PC-3 (cell line): ENCODE data around the gene NPHP3. TPM values are rescaled to one million over a fixed set of nuclear protein-coding genes. Genes with fewer than 3 reads are reported as not detected.

Experiments used
- ATAC-seq: fragments of 200-7000 bp; cut with Tn5 transposase; 2 replicates; pipeline ENCODE4 v1.9.1; 2020; ENCODE audit warnings: mild to moderate bottlenecking, moderate library complexity
- BruUV-seq: library from RNA; stranded (reverse); fragments of 400-500 nt; replicated peaks from 2 replicates; lab custom pipeline; 2021; lab: Mats Ljungman, UMichigan
- CTCF ChIA-PET: fragments of 300-600 bp; sonication (Branson Sonifier 250); formaldehyde crosslinking; loops from one replicate; lab custom pipeline; 2022; ENCODE audit warnings: antibody characterized with exemption; lab: Charles Lee
- POLR2A ChIA-PET: fragments of 300-600 bp; sonication (Branson Sonifier 250); formaldehyde crosslinking; loops from one replicate; lab custom pipeline; 2022; ENCODE audit warnings: antibody characterized with exemption; ENCODE audit not compliant: unreplicated experiment; lab: Charles Lee
- DNase-seq: peaks from one replicate; pipeline ENCODE4 v3.0.0-alpha.2; 2015
- H2AFZ ChIP-seq: fragments of 300-600 bp; sonication (generic); 2 replicates; pipeline ENCODE4 v1.6.0; 2016; ENCODE audit warnings: antibody characterized with exemption, low read length
- H3F3A ChIP-seq: fragments of 300-600 bp; sonication (generic); one replicate; pipeline ENCODE4 v1.6.0; 2017; ENCODE audit warnings: antibody characterized with exemption, low read length, control low read depth, mild to moderate bottlenecking; ENCODE audit not compliant: unreplicated experiment
- H3K27ac ChIP-seq: fragments of 300-600 bp; sonication (generic); 2 replicates; pipeline ENCODE4 v1.5.1; 2016; ENCODE audit warnings: mild to moderate bottlenecking, low read length
- H3K27me3 ChIP-seq: fragments of 300-600 bp; sonication (generic); 2 replicates; pipeline ENCODE4 v1.6.1; 2016; ENCODE audit warnings: low read length, mixed read lengths
- H3K36me3 ChIP-seq: fragments of 300-600 bp; sonication (generic); 2 replicates; pipeline ENCODE4 v1.6.1; 2016; ENCODE audit warnings: low read depth, mixed run types, low read length, mixed read lengths
- H3K4me1 ChIP-seq: fragments of 300-600 bp; sonication (generic); 2 replicates; pipeline ENCODE4 v1.5.1; 2016; ENCODE audit warnings: low read length; ENCODE audit not compliant: insufficient read depth
- H3K4me2 ChIP-seq: fragments of 300-600 bp; sonication (generic); 2 replicates; pipeline ENCODE4 v1.6.0; 2016; ENCODE audit warnings: low read length
- H3K4me3 ChIP-seq: fragments of 300-600 bp; sonication (generic); 2 replicates; pipeline ENCODE4 v1.5.1; 2016; ENCODE audit warnings: mild to moderate bottlenecking, low read length, mixed read lengths
- H3K79me2 ChIP-seq: fragments of 300-600 bp; sonication (generic); 2 replicates; pipeline ENCODE4 v1.6.1; 2017; ENCODE audit warnings: low read length, mixed read lengths
- H3K9ac ChIP-seq: fragments of 300-600 bp; sonication (generic); 2 replicates; pipeline ENCODE4 v1.6.0; 2016; ENCODE audit warnings: mild to moderate bottlenecking, low read length
- H3K9me2 ChIP-seq: fragments of 300-600 bp; sonication (generic); replicated peaks from 2 replicates; pipeline ENCODE4 v1.6.1; 2016; ENCODE audit warnings: mixed run types, low read length, mixed read lengths
- H3K9me3 ChIP-seq: fragments of 300-600 bp; sonication (generic); 2 replicates; pipeline ENCODE4 v1.6.1; 2016; ENCODE audit warnings: low read length, mixed read lengths
- H4K20me1 ChIP-seq: fragments of 300-600 bp; sonication (generic); 2 replicates; pipeline ENCODE4 v1.6.1; 2016; ENCODE audit warnings: low read length, mixed read lengths
- CTCF ChIP-seq: fragments of 300-600 bp; sonication (generic); conservative IDR thresholded peaks from 2 replicates; pipeline ENCODE4 v1.5.1; 2017; ENCODE audit warnings: antibody characterized with exemption, low read depth, mild to moderate bottlenecking, low read length
- EZH2 ChIP-seq: fragments of 300-600 bp; sonication (generic); IDR thresholded peaks from one replicate; pipeline ENCODE4 v1.6.1; 2017; ENCODE audit warnings: antibody characterized with exemption, mild to moderate bottlenecking, low read length; ENCODE audit not compliant: unreplicated experiment
- EZH2phosphoT487 ChIP-seq: fragments of 300-600 bp; sonication (generic); IDR thresholded peaks from 2 replicates; pipeline ENCODE4 v1.6.1; 2018; ENCODE audit warnings: mild to moderate bottlenecking, antibody characterized with exemption, low read length, borderline replicate concordance
- intact Hi-C: fragments of 100-400 bp; cut with micrococcal nuclease; formaldehyde crosslinking; loops from 2 replicates; pipeline ENCODE4 v1.9.0; 2023
- total RNA-seq: library from RNA; depleted of rRNA; stranded (reverse); fragments of >200 nt; gene quantifications from 2 replicates; pipeline ENCODE4 v1.2.3, GENCODE V29; 2014

Gene NPHP3
- total RNA-seq, 1 experiment from 2014 or later = 6.2 TPM

- Histone ChIP-seq H3K4me3 (no peak overlapping the region), H3K27me3 (no peaks in the 10 kb centered on the region), H3K9me2 (no peaks in the 10 kb centered on the region), H3K4me1 (peaks cover 19% of the 10 kb centered on the region), H3K4me2 (no peak overlapping the region), H2AFZ (no peak overlapping the region), H3K79me2 (peaks cover 58% of the 10 kb centered on the region), H3K36me3 (peaks cover 10% of the 10 kb centered on the region), H3F3A (no peaks in the 10 kb centered on the region), H3K9ac (no peak overlapping the region), H3K27ac (no peak overlapping the region), H3K9me3 (no peaks in the 10 kb centered on the region), H4K20me1 (peaks cover 6% of the 10 kb centered on the region; the same call in 1 of the 2 replicates)
- BruUV-seq = no TSS peak
- ChIA-PET POLR2A (no interaction called here), CTCF (no interaction called here)
- intact Hi-C loops = no loop called here
- TF ChIP-seq EZH2phosphoT487 = no peak
- TF ChIP-seq CTCF = no peak
- no peak for TF ChIP-seq EZH2
- ATAC-seq (no peak), DNase-seq (no peak)
These were observed 56.9 kb downstream of the NPHP3 start for GRCh38 chr3:132665230-132665745.

- H2AFZ ChIP-seq = no peak overlapping the region
- CTCF ChIA-PET = no interaction called here
- peaks cover 70% of the 10 kb centered on the region for H3K79me2 ChIP-seq
- peaks cover 10% of the 10 kb centered on the region for H3K36me3 ChIP-seq
- BruUV-seq = no TSS peak
- POLR2A ChIA-PET = interaction anchor here (0.7 kb wide), 1 partner anchor 1810 kb away, joined by 4 read pairs; no protein-coding TSS in a partner anchor
- TF ChIP-seq EZH2phosphoT487 (no peak), CTCF (no peak), EZH2 (no peak)
- H3K4me2 ChIP-seq = peak overlapping the region; percentile 93
- H3K27ac ChIP-seq = no peak overlapping the region
- no peaks in the 10 kb centered on the region for H3F3A ChIP-seq
- intact Hi-C loops = no loop called here
- peak; percentile 23; the same call in 1 of the 2 replicates for ATAC-seq
- H3K27me3 ChIP-seq = no peaks in the 10 kb centered on the region
- H3K4me3 ChIP-seq = peak overlapping the region; percentile 93
- peaks cover 6% of the 10 kb centered on the region; the same call in 1 of the 2 replicates for H4K20me1 ChIP-seq
- DNase-seq = peak; percentile 26
- H3K4me1 ChIP-seq = peaks cover 24% of the 10 kb centered on the region
- H3K9me3 ChIP-seq = no peaks in the 10 kb centered on the region
- H3K9ac ChIP-seq = no peak overlapping the region
- no peaks in the 10 kb centered on the region for H3K9me2 ChIP-seq
These were observed 60.0 kb downstream of the NPHP3 start for GRCh38 chr3:132662212-132662611.

DNA sequence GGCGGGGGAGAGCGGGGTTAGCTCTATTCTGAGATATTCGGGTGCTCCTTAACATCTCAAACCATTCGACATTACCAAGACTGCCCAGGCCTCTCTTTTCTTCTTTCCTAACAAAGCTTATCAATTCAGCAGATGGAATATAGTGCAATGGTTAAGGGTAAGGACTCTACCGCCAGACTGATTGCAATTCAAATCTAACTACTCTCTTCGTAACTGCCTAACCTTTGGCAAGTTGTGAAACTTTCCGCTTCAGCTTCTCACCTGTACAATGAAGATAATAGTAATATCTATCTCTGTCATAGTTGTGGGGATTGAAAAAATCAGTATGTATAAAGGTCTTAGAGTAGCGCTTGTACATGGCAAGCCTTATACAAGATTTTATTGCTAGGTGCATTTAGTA is 61.1 kb downstream of the NPHP3 start:
- Histone ChIP-seq H3K9me3 (no peaks in the 10 kb centered on the region), H3K9me2 (no peaks in the 10 kb centered on the region), H2AFZ (peak overlapping the region; percentile 96), H3K9ac (peak overlapping the region; percentile 90), H3K79me2 (peaks cover 70% of the 10 kb centered on the region), H3K4me2 (peak overlapping the region; percentile 93), H4K20me1 (peaks cover 6% of the 10 kb centered on the region; the same call in 1 of the 2 replicates), H3F3A (no peaks in the 10 kb centered on the region), H3K4me1 (peaks cover 24% of the 10 kb centered on the region), H3K4me3 (peak overlapping the region; percentile 93), H3K27me3 (no peaks in the 10 kb centered on the region), H3K36me3 (no peaks in the 10 kb centered on the region; the same call in 1 of the 2 replicates), H3K27ac (no peak overlapping the region; the same call in 1 of the 2 replicates)
- CTCF ChIA-PET = interaction anchor here (0.5 kb wide), 1 partner anchor 9 kb away, joined by 4 read pairs; no protein-coding TSS in a partner anchor
- ATAC-seq (no peak), DNase-seq (no peak)
- intact Hi-C loops = no loop called here
- no TSS peak for BruUV-seq
- TF ChIP-seq CTCF (no peak), EZH2 (no peak), EZH2phosphoT487 (no peak)
- POLR2A ChIA-PET = no interaction called here
